Gastroesophageal sphincter (tissue), 3 donors: Measurements from ENCODE around the gene SMAD6.

Experiments
- POLR2A ChIP-seq, 2 donors: fragments of 450-650 bp; IDR thresholded peaks; one replicate each; pipeline ENCODE4 v1.6.1; 2017; ENCODE audit warnings: antibody characterized with exemption in 2 of 2, mild to moderate bottlenecking in 2 of 2, moderate library complexity in 1 of 2
- TF ChIP-seq, protein P1 (sequence below), 4 experiments: fragments of 200-600 bp in 2 of 4; fragments of 450-650 bp in 2 of 4; sonication (generic) in 1 of 4; IDR thresholded peaks; one replicate each; pipeline ENCODE4 v1.5.1; 2017 to 2019; ENCODE audit warnings: antibody characterized with exemption in 4 of 4, mild to moderate bottlenecking in 2 of 4, moderate library complexity in 2 of 4

GRCh38 chr15:66714543-66714981 is 12.5 kb downstream of the SMAD6 start:
- no peak for TF ChIP-seq POLR2A (IDR thresholded peaks at IDR 0.05)
- TF ChIP-seq, protein P1, sequence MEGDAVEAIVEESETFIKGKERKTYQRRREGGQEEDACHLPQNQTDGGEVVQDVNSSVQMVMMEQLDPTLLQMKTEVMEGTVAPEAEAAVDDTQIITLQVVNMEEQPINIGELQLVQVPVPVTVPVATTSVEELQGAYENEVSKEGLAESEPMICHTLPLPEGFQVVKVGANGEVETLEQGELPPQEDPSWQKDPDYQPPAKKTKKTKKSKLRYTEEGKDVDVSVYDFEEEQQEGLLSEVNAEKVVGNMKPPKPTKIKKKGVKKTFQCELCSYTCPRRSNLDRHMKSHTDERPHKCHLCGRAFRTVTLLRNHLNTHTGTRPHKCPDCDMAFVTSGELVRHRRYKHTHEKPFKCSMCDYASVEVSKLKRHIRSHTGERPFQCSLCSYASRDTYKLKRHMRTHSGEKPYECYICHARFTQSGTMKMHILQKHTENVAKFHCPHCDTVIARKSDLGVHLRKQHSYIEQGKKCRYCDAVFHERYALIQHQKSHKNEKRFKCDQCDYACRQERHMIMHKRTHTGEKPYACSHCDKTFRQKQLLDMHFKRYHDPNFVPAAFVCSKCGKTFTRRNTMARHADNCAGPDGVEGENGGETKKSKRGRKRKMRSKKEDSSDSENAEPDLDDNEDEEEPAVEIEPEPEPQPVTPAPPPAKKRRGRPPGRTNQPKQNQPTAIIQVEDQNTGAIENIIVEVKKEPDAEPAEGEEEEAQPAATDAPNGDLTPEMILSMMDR (IDR thresholded peaks at IDR 0.05), result no peak
